Ovary (tissue), 3 donors: ENCODE results near the gene RERE.

ENCODE experiments used
- CTCF ChIP-seq, 3 donors: fragments of 450-650 bp in 2 of 3; fragments of 200-600 bp in 1 of 3; IDR thresholded peaks; one replicate each; pipeline versions ENCODE4 v1.5.1 to v1.8.0; 2016 to 2022; ENCODE audit warnings: antibody characterized with exemption in 3 of 3, mild to moderate bottlenecking in 1 of 3
- POLR2A ChIP-seq: fragments of 450-650 bp; IDR thresholded peaks from one replicate; pipeline ENCODE4 v1.6.1; 2017; ENCODE audit warnings: antibody characterized with exemption, mild to moderate bottlenecking, moderate library complexity
- donor health status: DM: no; HTN: no; CAD: no.

- TF ChIP-seq CTCF (IDR thresholded peaks at IDR 0.05) (no peak), POLR2A (no peak)
These were observed 39.4 kb upstream of the RERE start for GRCh38 chr1:8856689-8857412.
